GM23338 (cell line): ENCODE data around the gene KDM4C. TPM values are rescaled to one million over a fixed set of nuclear protein-coding genes. Genes with fewer than 3 reads are reported as not detected.

ENCODE experiments used
- ATAC-seq: fragments of 200-7000 bp; cut with Tn5 transposase; 3 replicates; pipeline ENCODE4 v1.9.1; 2020
- DNase-seq: peaks from one replicate; pipeline ENCODE4 v3.0.0-alpha.2; 2015; ENCODE audit warnings: low spot score
- H2AFZ ChIP-seq: fragments of 200-600 bp; sonication (generic); 2 replicates; pipeline ENCODE4 v1.8.0; 2016; ENCODE audit warnings: antibody characterized with exemption, mild to moderate bottlenecking, moderate library complexity
- H3F3A ChIP-seq: fragments of 200-600 bp; sonication (generic); replicated peaks from 2 replicates; pipeline ENCODE4 v1.8.0; 2017; ENCODE audit warnings: antibody characterized with exemption, mixed run types, low read depth
- H3K27ac ChIP-seq: fragments of 200-600 bp; sonication (generic); 2 replicates; pipeline ENCODE4 v1.6.1; 2016; ENCODE audit warnings: low read depth
- H3K27me3 ChIP-seq: fragments of 200-600 bp; sonication (generic); 2 replicates; pipeline ENCODE4 v1.8.0; 2016; ENCODE audit warnings: mild to moderate bottlenecking, mixed run types, moderate library complexity; ENCODE audit not compliant: insufficient read depth
- H3K36me3 ChIP-seq: fragments of 200-600 bp; sonication (generic); 2 replicates; pipeline ENCODE4 v1.8.0; 2016; ENCODE audit warnings: mild to moderate bottlenecking; ENCODE audit not compliant: insufficient read depth
- H3K4me1 ChIP-seq: fragments of 200-600 bp; sonication (generic); 2 replicates; pipeline ENCODE4 v1.8.0; 2016; ENCODE audit warnings: mild to moderate bottlenecking, moderate library complexity; ENCODE audit not compliant: insufficient read depth
- H3K4me2 ChIP-seq: fragments of 200-600 bp; sonication (generic); 2 replicates; pipeline ENCODE4 v1.7.1; 2017; ENCODE audit warnings: mixed run types
- H3K4me3 ChIP-seq: fragments of 200-600 bp; sonication (generic); 2 replicates; pipeline ENCODE4 v1.6.1; 2016; ENCODE audit warnings: mixed run types
- H3K79me2 ChIP-seq: fragments of 200-600 bp; sonication (generic); replicated peaks from 2 replicates; pipeline ENCODE4 v1.8.0; 2017; ENCODE audit warnings: mild to moderate bottlenecking; ENCODE audit not compliant: insufficient read depth
- H3K9me2 ChIP-seq: fragments of 200-600 bp; sonication (generic); 2 replicates; pipeline ENCODE4 v1.8.0; 2017; ENCODE audit not compliant: insufficient read depth
- H4K20me1 ChIP-seq: fragments of 200-600 bp; sonication (generic); replicated peaks from 2 replicates; pipeline ENCODE4 v1.8.0; 2017; ENCODE audit warnings: mild to moderate bottlenecking; ENCODE audit not compliant: insufficient read depth
- H3K27ac Mint-ChIP-seq: 2 replicates; pipeline ENCODE4 v1.8.0; 2020; ENCODE audit warnings: inconsistent platforms, mild to moderate bottlenecking, moderate library complexity, mixed read lengths
- H3K27me3 Mint-ChIP-seq: 3 replicates; pipeline ENCODE4 v1.8.0; 2022; ENCODE audit warnings: low read depth, mild to moderate bottlenecking, moderate library complexity, mixed read lengths, inconsistent platforms; ENCODE audit not compliant: insufficient read depth, poor library complexity
- H3K36me3 Mint-ChIP-seq: 3 replicates; pipeline ENCODE4 v1.8.0; 2021; ENCODE audit warnings: low read depth, mild to moderate bottlenecking, inconsistent platforms, moderate library complexity, mixed read lengths
- H3K4me1 Mint-ChIP-seq: 3 replicates; pipeline ENCODE4 v1.8.0; 2020; ENCODE audit warnings: mild to moderate bottlenecking, inconsistent platforms, mixed read lengths
- H3K4me3 Mint-ChIP-seq: 3 replicates; pipeline ENCODE4 v1.8.0; 2021; ENCODE audit warnings: moderate library complexity, mild to moderate bottlenecking, inconsistent platforms, mixed read lengths
- H3K9me3 Mint-ChIP-seq: 3 replicates; pipeline ENCODE4 v1.8.0; 2020; ENCODE audit warnings: moderate library complexity, mild to moderate bottlenecking, inconsistent platforms, mixed read lengths
- CREB1 ChIP-seq: fragments of 250-450 bp; sonication (Bioruptor Pico); IDR thresholded peaks from 2 replicates; pipeline ENCODE4 v1.5.0; 2020; ENCODE audit warnings: low read depth, mild to moderate bottlenecking, moderate library complexity
- EZH2 ChIP-seq: fragments of 200-600 bp; sonication (generic); IDR thresholded peaks from one replicate; pipeline ENCODE4 v1.8.0; 2017; ENCODE audit warnings: antibody characterized with exemption, mild to moderate bottlenecking, low read depth; ENCODE audit not compliant: unreplicated experiment
- EZH2phosphoT487 ChIP-seq: fragments of 200-600 bp; sonication (generic); IDR thresholded peaks from one replicate; pipeline ENCODE4 v1.8.1; 2018; ENCODE audit warnings: antibody characterized with exemption; ENCODE audit not compliant: unreplicated experiment
- JUNB ChIP-seq: IDR thresholded peaks from one replicate; pipeline ENCODE4 v1.6.1; 2016; ENCODE audit warnings: antibody characterized with exemption; ENCODE audit not compliant: unreplicated experiment
- NANOG ChIP-seq: IDR thresholded peaks from 2 replicates; pipeline ENCODE4 v1.6.1; 2016; ENCODE audit warnings: antibody characterized with exemption, borderline replicate concordance
- POLR2AphosphoS5 ChIP-seq: IDR thresholded peaks from 2 replicates; pipeline ENCODE4 v1.6.1; 2016; ENCODE audit warnings: antibody characterized with exemption, low read depth
- STAT1 ChIP-seq: IDR thresholded peaks from one replicate; pipeline ENCODE4 v1.6.1; 2016; ENCODE audit warnings: antibody characterized with exemption; ENCODE audit not compliant: unreplicated experiment
- ZNF114 ChIP-seq: fragments of 250-450 bp; sonication (Bioruptor Pico); IDR thresholded peaks from 2 replicates; pipeline ENCODE4 v1.5.0; 2020; ENCODE audit warnings: mild to moderate bottlenecking, moderate library complexity
- ZNF331 ChIP-seq: fragments of 250-450 bp; sonication (Bioruptor Pico); IDR thresholded peaks from 2 replicates; pipeline ENCODE4 v1.5.0; 2020; ENCODE audit warnings: low read depth, mild to moderate bottlenecking, moderate library complexity
- polyA plus RNA-seq: library from polyadenylated mRNA; unstranded; fragments of >200 nt; fragmentation: Nextera tagmentation; extraction: Ambion mirVana; gene quantifications from 2 replicates; pipeline ENCODE4 v1.2.1, GENCODE V29; 2016
- total RNA-seq: library from RNA; depleted of rRNA; stranded (reverse); fragments of >200 nt; shearing (Covaris generic); gene quantifications from 2 replicates; pipeline ENCODE4 v1.2.3, GENCODE V29; 2014
- TF ChIP-seq, protein P1 (sequence below): IDR thresholded peaks from one replicate; pipeline ENCODE4 v1.6.1; 2018; ENCODE audit warnings: antibody characterized with exemption; ENCODE audit not compliant: unreplicated experiment
- TF ChIP-seq, protein P2 (sequence below), 2 experiments: fragments of 200-600 bp in 1 of 2; sonication (generic) in 1 of 2; conservative IDR thresholded peaks; 2 replicates each; pipeline versions ENCODE4 v1.5.1 to v1.6.1; 2016 to 2017; ENCODE audit warnings: antibody characterized with exemption in 2 of 2, low read depth in 2 of 2, mild to moderate bottlenecking in 2 of 2, moderate library complexity in 1 of 2
- TF ChIP-seq, protein P3 (sequence below): fragments of 250-450 bp; sonication (Bioruptor Pico); IDR thresholded peaks from 2 replicates; pipeline ENCODE4 v1.5.0; 2020; ENCODE audit warnings: mild to moderate bottlenecking, moderate library complexity
- TF ChIP-seq, protein P4 (sequence below): IDR thresholded peaks from 2 replicates; pipeline ENCODE4 v1.6.1; 2016; ENCODE audit warnings: antibody characterized with exemption

Gene KDM4C
- total and polyA plus RNA-seq, 2 experiments from 2014 or later, result 12.0 to 43.8 TPM

DNA sequence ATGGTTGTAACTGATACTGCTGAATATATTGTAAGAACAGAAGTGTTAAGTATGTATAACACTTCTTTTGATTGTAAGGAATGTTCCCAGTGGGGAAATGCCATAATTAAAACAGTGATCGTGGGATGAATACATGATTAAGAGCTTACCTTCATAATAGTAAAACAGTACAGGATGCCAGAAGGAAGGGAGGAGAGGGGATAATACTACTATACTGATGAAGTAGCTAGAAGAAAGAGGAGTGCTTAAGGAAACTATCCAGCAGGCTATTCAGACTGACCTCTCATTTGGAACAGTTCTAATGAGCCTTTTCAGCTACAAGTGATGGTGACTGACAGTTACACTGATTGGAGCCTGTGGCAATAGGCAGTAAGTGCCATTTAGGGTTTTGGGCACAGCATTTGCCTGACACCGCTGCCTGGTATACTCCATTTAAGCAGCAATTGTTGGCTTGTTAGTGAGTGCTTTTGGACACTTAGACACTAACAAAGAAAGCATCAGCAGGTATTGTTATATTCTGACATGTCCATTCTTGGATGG is 33.8 kb upstream of the KDM4C start:
- no peak overlapping the region for H3K4me2 ChIP-seq
- ATAC-seq (no peak), DNase-seq (no peak)
- no peak overlapping the region for H3K4me3 Mint-ChIP-seq
- H3K27me3 Mint-ChIP-seq, result peaks cover 9% of the 10 kb centered on the region
- H2AFZ ChIP-seq, result no peak overlapping the region
- no peaks in the 10 kb centered on the region for H3F3A ChIP-seq
- no peaks in the 10 kb centered on the region for H3K79me2 ChIP-seq
- H3K9me2 ChIP-seq, result no peaks in the 10 kb centered on the region
- H3K4me1 Mint-ChIP-seq, result no peaks in the 10 kb centered on the region
- H3K4me1 ChIP-seq, result no peaks in the 10 kb centered on the region
- no peaks in the 10 kb centered on the region for H3K27me3 ChIP-seq
- no peak overlapping the region for H3K4me3 ChIP-seq
- TF ChIP-seq NANOG, result no peak
- TF ChIP-seq POLR2AphosphoS5, result no peak
- TF ChIP-seq JUNB, result no peak
- no peak for TF ChIP-seq EZH2phosphoT487
- no peak for TF ChIP-seq ZNF114 (CRISPR knock-in tag)
- TF ChIP-seq EZH2, result no peak
- no peak for TF ChIP-seq CREB1 (CRISPR knock-in tag)
- TF ChIP-seq, protein P1, sequence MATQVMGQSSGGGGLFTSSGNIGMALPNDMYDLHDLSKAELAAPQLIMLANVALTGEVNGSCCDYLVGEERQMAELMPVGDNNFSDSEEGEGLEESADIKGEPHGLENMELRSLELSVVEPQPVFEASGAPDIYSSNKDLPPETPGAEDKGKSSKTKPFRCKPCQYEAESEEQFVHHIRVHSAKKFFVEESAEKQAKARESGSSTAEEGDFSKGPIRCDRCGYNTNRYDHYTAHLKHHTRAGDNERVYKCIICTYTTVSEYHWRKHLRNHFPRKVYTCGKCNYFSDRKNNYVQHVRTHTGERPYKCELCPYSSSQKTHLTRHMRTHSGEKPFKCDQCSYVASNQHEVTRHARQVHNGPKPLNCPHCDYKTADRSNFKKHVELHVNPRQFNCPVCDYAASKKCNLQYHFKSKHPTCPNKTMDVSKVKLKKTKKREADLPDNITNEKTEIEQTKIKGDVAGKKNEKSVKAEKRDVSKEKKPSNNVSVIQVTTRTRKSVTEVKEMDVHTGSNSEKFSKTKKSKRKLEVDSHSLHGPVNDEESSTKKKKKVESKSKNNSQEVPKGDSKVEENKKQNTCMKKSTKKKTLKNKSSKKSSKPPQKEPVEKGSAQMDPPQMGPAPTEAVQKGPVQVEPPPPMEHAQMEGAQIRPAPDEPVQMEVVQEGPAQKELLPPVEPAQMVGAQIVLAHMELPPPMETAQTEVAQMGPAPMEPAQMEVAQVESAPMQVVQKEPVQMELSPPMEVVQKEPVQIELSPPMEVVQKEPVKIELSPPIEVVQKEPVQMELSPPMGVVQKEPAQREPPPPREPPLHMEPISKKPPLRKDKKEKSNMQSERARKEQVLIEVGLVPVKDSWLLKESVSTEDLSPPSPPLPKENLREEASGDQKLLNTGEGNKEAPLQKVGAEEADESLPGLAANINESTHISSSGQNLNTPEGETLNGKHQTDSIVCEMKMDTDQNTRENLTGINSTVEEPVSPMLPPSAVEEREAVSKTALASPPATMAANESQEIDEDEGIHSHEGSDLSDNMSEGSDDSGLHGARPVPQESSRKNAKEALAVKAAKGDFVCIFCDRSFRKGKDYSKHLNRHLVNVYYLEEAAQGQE, result no peak
- TF ChIP-seq, protein P2, sequence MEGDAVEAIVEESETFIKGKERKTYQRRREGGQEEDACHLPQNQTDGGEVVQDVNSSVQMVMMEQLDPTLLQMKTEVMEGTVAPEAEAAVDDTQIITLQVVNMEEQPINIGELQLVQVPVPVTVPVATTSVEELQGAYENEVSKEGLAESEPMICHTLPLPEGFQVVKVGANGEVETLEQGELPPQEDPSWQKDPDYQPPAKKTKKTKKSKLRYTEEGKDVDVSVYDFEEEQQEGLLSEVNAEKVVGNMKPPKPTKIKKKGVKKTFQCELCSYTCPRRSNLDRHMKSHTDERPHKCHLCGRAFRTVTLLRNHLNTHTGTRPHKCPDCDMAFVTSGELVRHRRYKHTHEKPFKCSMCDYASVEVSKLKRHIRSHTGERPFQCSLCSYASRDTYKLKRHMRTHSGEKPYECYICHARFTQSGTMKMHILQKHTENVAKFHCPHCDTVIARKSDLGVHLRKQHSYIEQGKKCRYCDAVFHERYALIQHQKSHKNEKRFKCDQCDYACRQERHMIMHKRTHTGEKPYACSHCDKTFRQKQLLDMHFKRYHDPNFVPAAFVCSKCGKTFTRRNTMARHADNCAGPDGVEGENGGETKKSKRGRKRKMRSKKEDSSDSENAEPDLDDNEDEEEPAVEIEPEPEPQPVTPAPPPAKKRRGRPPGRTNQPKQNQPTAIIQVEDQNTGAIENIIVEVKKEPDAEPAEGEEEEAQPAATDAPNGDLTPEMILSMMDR (conservative IDR thresholded peaks at IDR 0.05; ENCODE audit: low read depth in 2 of 2), result no peak
- TF ChIP-seq, protein P3, sequence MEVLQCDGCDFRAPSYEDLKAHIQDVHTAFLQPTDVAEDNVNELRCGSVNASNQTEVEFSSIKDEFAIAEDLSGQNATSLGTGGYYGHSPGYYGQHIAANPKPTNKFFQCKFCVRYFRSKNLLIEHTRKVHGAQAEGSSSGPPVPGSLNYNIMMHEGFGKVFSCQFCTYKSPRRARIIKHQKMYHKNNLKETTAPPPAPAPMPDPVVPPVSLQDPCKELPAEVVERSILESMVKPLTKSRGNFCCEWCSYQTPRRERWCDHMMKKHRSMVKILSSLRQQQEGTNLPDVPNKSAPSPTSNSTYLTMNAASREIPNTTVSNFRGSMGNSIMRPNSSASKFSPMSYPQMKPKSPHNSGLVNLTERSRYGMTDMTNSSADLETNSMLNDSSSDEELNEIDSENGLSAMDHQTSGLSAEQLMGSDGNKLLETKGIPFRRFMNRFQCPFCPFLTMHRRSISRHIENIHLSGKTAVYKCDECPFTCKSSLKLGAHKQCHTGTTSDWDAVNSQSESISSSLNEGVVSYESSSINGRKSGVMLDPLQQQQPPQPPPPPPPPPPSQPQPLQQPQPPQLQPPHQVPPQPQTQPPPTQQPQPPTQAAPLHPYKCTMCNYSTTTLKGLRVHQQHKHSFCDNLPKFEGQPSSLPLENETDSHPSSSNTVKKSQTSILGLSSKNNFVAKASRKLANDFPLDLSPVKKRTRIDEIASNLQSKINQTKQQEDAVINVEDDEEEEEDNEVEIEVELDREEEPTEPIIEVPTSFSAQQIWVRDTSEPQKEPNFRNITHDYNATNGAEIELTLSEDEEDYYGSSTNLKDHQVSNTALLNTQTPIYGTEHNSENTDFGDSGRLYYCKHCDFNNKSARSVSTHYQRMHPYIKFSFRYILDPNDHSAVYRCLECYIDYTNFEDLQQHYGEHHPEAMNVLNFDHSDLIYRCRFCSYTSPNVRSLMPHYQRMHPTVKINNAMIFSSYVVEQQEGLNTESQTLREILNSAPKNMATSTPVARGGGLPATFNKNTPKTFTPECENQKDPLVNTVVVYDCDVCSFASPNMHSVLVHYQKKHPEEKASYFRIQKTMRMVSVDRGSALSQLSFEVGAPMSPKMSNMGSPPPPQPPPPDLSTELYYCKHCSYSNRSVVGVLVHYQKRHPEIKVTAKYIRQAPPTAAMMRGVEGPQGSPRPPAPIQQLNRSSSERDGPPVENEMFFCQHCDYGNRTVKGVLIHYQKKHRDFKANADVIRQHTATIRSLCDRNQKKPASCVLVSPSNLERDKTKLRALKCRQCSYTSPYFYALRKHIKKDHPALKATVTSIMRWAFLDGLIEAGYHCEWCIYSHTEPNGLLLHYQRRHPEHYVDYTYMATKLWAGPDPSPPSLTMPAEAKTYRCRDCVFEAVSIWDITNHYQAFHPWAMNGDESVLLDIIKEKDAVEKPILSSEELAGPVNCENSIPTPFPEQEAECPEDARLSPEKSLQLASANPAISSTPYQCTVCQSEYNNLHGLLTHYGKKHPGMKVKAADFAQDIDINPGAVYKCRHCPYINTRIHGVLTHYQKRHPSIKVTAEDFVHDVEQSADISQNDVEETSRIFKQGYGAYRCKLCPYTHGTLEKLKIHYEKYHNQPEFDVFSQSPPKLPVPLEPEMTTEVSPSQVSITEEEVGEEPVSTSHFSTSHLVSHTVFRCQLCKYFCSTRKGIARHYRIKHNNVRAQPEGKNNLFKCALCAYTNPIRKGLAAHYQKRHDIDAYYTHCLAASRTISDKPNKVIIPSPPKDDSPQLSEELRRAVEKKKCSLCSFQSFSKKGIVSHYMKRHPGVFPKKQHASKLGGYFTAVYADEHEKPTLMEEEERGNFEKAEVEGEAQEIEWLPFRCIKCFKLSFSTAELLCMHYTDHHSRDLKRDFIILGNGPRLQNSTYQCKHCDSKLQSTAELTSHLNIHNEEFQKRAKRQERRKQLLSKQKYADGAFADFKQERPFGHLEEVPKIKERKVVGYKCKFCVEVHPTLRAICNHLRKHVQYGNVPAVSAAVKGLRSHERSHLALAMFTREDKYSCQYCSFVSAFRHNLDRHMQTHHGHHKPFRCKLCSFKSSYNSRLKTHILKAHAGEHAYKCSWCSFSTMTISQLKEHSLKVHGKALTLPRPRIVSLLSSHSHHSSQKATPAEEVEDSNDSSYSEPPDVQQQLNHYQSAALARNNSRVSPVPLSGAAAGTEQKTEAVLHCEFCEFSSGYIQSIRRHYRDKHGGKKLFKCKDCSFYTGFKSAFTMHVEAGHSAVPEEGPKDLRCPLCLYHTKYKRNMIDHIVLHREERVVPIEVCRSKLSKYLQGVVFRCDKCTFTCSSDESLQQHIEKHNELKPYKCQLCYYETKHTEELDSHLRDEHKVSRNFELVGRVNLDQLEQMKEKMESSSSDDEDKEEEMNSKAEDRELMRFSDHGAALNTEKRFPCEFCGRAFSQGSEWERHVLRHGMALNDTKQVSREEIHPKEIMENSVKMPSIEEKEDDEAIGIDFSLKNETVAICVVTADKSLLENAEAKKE (CRISPR knock-in tag), result no peak
- no peak for TF ChIP-seq ZNF331
- no peak for TF ChIP-seq STAT1
- TF ChIP-seq, protein P4, sequence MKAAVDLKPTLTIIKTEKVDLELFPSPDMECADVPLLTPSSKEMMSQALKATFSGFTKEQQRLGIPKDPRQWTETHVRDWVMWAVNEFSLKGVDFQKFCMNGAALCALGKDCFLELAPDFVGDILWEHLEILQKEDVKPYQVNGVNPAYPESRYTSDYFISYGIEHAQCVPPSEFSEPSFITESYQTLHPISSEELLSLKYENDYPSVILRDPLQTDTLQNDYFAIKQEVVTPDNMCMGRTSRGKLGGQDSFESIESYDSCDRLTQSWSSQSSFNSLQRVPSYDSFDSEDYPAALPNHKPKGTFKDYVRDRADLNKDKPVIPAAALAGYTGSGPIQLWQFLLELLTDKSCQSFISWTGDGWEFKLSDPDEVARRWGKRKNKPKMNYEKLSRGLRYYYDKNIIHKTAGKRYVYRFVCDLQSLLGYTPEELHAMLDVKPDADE, result no peak
- H3K27ac ChIP-seq, result no peak overlapping the region
- no peaks in the 10 kb centered on the region for H3K36me3 ChIP-seq
- no peaks in the 10 kb centered on the region for H3K9me3 Mint-ChIP-seq
- no peaks in the 10 kb centered on the region for H4K20me1 ChIP-seq
- H3K27ac Mint-ChIP-seq, result no peak overlapping the region
- H3K36me3 Mint-ChIP-seq, result no peaks in the 10 kb centered on the region
